ENCODE results near the gene DBNL.

The DBNL gene

GRCh38 chr7:44102846-44103565, 58.5 kb downstream of the DBNL start:
- no peak for FAIRE-seq
- TF ChIP-seq POLR2AphosphoS5 (IDR thresholded peaks at IDR 0.05; ENCODE audit: low read depth, low read length) (no peak), TAF1 (IDR thresholded peaks at IDR 0.05; ENCODE audit: borderline replicate concordance, low read depth, low read length) (no peak), POLR2A (IDR thresholded peaks at IDR 0.05; ENCODE audit: low read depth, low read length) (no peak)

GRCh38 chr7:44103566-44103922, 59.0 kb downstream of the DBNL start:
- FAIRE-seq, result no peak
- TF ChIP-seq TAF1 (IDR thresholded peaks at IDR 0.05; ENCODE audit: borderline replicate concordance, low read depth, low read length) (no peak), POLR2A (IDR thresholded peaks at IDR 0.05; ENCODE audit: low read depth, low read length) (no peak), POLR2AphosphoS5 (IDR thresholded peaks at IDR 0.05; ENCODE audit: low read depth, low read length) (no peak)

More at GRCh38 chr7:44102846-44103565, 58.5 kb downstream of the DBNL start:
- DNase-seq (ENCODE audit: insufficient read length), result no peak

GRCh38 chr7:44103923-44104859, 59.7 kb downstream of the DBNL start, which contains the start of gene AEBP1:
Gene AEBP1 (plus strand): TSS chr7:44104345. CDS start chr7:44104666, 321 bp downstream.
- TF ChIP-seq POLR2A (IDR thresholded peaks at IDR 0.05; ENCODE audit: low read depth, low read length) (no peak), POLR2AphosphoS5 (IDR thresholded peaks at IDR 0.05; ENCODE audit: low read depth, low read length) (no peak), TAF1 (IDR thresholded peaks at IDR 0.05; ENCODE audit: borderline replicate concordance, low read depth, low read length) (no peak)
- no peak for FAIRE-seq
- DNase-seq (ENCODE audit: insufficient read length), result no peak

More at GRCh38 chr7:44103566-44103922, 59.0 kb downstream of the DBNL start:
- no peak for DNase-seq (ENCODE audit: insufficient read length)

GRCh38 chr7:44104860-44105771, 60.6 kb downstream of the DBNL start:
- FAIRE-seq (no peak), DNase-seq (ENCODE audit: insufficient read length) (no peak)
- no peak for TF ChIP-seq TAF1 (IDR thresholded peaks at IDR 0.05; ENCODE audit: borderline replicate concordance, low read depth, low read length)

- no peak for DNase-seq (ENCODE audit: insufficient read length)
- TF ChIP-seq POLR2AphosphoS5 (IDR thresholded peaks at IDR 0.05; ENCODE audit: low read depth, low read length) (no peak), POLR2A (IDR thresholded peaks at IDR 0.05; ENCODE audit: low read depth, low read length) (no peak), TAF1 (IDR thresholded peaks at IDR 0.05; ENCODE audit: borderline replicate concordance, low read depth, low read length) (no peak)
- FAIRE-seq, result no peak
Observed at GRCh38 chr7:44105832-44106231, 61.3 kb downstream of the DBNL start.

- TF ChIP-seq POLR2A (IDR thresholded peaks at IDR 0.05; ENCODE audit: low read depth, low read length) (no peak), TAF1 (IDR thresholded peaks at IDR 0.05; ENCODE audit: borderline replicate concordance, low read depth, low read length) (no peak), POLR2AphosphoS5 (IDR thresholded peaks at IDR 0.05; ENCODE audit: low read depth, low read length) (no peak)
- DNase-seq (ENCODE audit: insufficient read length), result no peak
- FAIRE-seq, result no peak
Observed at GRCh38 chr7:44106311-44107065, 62.0 kb downstream of the DBNL start.

GRCh38 chr7:44107116-44107960, 62.8 kb downstream of the DBNL start:
- no peak for DNase-seq (ENCODE audit: insufficient read length)
- no peak for FAIRE-seq
- no peak for TF ChIP-seq POLR2A (IDR thresholded peaks at IDR 0.05; ENCODE audit: low read depth, low read length)
- TF ChIP-seq POLR2AphosphoS5 (IDR thresholded peaks at IDR 0.05; ENCODE audit: low read depth, low read length), result no peak

GRCh38 chr7:44107961-44108767, 63.7 kb downstream of the DBNL start:
- FAIRE-seq (no peak), DNase-seq (ENCODE audit: insufficient read length) (no peak)
- TF ChIP-seq TAF1 (IDR thresholded peaks at IDR 0.05; ENCODE audit: borderline replicate concordance, low read depth, low read length) (no peak), POLR2AphosphoS5 (IDR thresholded peaks at IDR 0.05; ENCODE audit: low read depth, low read length) (no peak), POLR2A (IDR thresholded peaks at IDR 0.05; ENCODE audit: low read depth, low read length) (no peak)
